Measurements from ENCODE around the gene RNASET2.

DNA sequence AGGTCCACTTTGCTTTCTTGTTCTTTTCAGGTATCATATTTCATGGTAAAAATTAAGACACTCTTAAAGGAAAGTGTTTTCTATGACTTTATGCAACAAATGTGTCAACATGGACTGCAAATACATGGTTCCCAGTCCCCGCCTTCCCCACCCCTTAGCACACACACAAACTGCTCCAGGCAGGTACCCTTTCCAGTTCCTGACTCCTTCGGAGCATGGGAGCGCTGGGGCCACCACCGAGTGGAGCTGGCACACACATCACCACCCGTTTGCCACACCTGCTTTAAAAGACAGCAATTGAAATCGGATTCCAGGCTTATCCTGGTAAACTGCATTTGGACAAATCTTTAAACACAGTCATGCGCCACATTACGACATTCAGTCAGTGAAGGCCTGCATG, 22.2 kb downstream of the RNASET2 start:
- TF ChIP-seq, protein P1, sequence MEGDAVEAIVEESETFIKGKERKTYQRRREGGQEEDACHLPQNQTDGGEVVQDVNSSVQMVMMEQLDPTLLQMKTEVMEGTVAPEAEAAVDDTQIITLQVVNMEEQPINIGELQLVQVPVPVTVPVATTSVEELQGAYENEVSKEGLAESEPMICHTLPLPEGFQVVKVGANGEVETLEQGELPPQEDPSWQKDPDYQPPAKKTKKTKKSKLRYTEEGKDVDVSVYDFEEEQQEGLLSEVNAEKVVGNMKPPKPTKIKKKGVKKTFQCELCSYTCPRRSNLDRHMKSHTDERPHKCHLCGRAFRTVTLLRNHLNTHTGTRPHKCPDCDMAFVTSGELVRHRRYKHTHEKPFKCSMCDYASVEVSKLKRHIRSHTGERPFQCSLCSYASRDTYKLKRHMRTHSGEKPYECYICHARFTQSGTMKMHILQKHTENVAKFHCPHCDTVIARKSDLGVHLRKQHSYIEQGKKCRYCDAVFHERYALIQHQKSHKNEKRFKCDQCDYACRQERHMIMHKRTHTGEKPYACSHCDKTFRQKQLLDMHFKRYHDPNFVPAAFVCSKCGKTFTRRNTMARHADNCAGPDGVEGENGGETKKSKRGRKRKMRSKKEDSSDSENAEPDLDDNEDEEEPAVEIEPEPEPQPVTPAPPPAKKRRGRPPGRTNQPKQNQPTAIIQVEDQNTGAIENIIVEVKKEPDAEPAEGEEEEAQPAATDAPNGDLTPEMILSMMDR (IDR thresholded peaks at IDR 0.05) = no peak
- TF ChIP-seq POLR2AphosphoS5 (IDR thresholded peaks at IDR 0.05) (no peak), EP300 (IDR thresholded peaks at IDR 0.05; ENCODE audit: low read depth) (no peak), POLR2A (IDR thresholded peaks at IDR 0.05) (no peak)
